Loucy (cell line): ENCODE measurements around the gene PDXP.

Experiments used
- H2AFZ ChIP-seq: fragments of 200-600 bp; sonication (generic); 2 replicates; pipeline ENCODE4 v1.6.0; 2016; ENCODE audit warnings: antibody characterized with exemption, mild to moderate bottlenecking, low read length, moderate library complexity
- H3F3A ChIP-seq: fragments of 200-600 bp; 2 replicates; pipeline ENCODE4 v1.6.0; 2016; ENCODE audit warnings: antibody characterized with exemption, low read depth, mild to moderate bottlenecking
- H3K27me3 ChIP-seq: fragments of 200-600 bp; sonication (generic); 2 replicates; pipeline ENCODE4 v1.6.1; 2014; ENCODE audit warnings: low read length, mild to moderate bottlenecking; ENCODE audit not compliant: insufficient read depth, poor library complexity, severe bottlenecking
- H3K36me3 ChIP-seq: fragments of 200-600 bp; sonication (generic); 2 replicates; pipeline ENCODE4 v1.6.1; 2016; ENCODE audit warnings: low read length; ENCODE audit not compliant: insufficient read depth
- H3K4me1 ChIP-seq: fragments of 200-600 bp; sonication (generic); 2 replicates; pipeline ENCODE4 v1.5.1; 2014; ENCODE audit warnings: low read length, mild to moderate bottlenecking; ENCODE audit not compliant: insufficient read depth, poor library complexity, severe bottlenecking
- H3K4me2 ChIP-seq: fragments of 200-600 bp; sonication (generic); 2 replicates; pipeline ENCODE4 v1.6.0; 2014; ENCODE audit warnings: antibody characterized with exemption, low read length, low read depth, mild to moderate bottlenecking; ENCODE audit not compliant: poor library complexity, severe bottlenecking
- H3K4me3 ChIP-seq: fragments of 200-600 bp; sonication (generic); 2 replicates; pipeline ENCODE4 v1.5.1; 2014; ENCODE audit warnings: low read length, mild to moderate bottlenecking, mixed read lengths; ENCODE audit not compliant: poor library complexity, severe bottlenecking
- H3K79me2 ChIP-seq: fragments of 200-600 bp; sonication (generic); 2 replicates; pipeline ENCODE4 v1.6.1; 2014; ENCODE audit warnings: low read length; ENCODE audit not compliant: insufficient read depth
- H3K9ac ChIP-seq: fragments of 200-600 bp; sonication (generic); 2 replicates; pipeline ENCODE4 v1.6.0; 2014; ENCODE audit warnings: mild to moderate bottlenecking, low read depth, low read length, moderate library complexity; ENCODE audit not compliant: poor library complexity, severe bottlenecking
- H3K9me2 ChIP-seq: fragments of 200-600 bp; sonication (generic); replicated peaks from 2 replicates; pipeline ENCODE4 v1.6.1; 2016; ENCODE audit warnings: low read depth, low read length, mixed read lengths
- H3K9me3 ChIP-seq: fragments of 200-600 bp; sonication (generic); 2 replicates; pipeline ENCODE4 v1.6.1; 2014; ENCODE audit warnings: mild to moderate bottlenecking, antibody characterized with exemption, low read length, low read depth; ENCODE audit not compliant: insufficient read depth
- H4K20me1 ChIP-seq: fragments of 200-600 bp; sonication (generic); 2 replicates; pipeline ENCODE4 v1.6.0; 2014; ENCODE audit warnings: antibody characterized with exemption, low read length, mild to moderate bottlenecking; ENCODE audit not compliant: insufficient read depth, poor library complexity, severe bottlenecking
- EZH2phosphoT487 ChIP-seq: fragments of 200-600 bp; IDR thresholded peaks from 2 replicates; pipeline ENCODE4 v1.6.1; 2018; ENCODE audit warnings: antibody characterized with exemption, mild to moderate bottlenecking, moderate library complexity, borderline replicate concordance
- TF ChIP-seq, protein P1 (sequence below): fragments of 200-600 bp; sonication (generic); conservative IDR thresholded peaks from 2 replicates; pipeline ENCODE4 v1.5.1; 2014; ENCODE audit warnings: mild to moderate bottlenecking, antibody characterized with exemption, low read length

The PDXP gene

DNA sequence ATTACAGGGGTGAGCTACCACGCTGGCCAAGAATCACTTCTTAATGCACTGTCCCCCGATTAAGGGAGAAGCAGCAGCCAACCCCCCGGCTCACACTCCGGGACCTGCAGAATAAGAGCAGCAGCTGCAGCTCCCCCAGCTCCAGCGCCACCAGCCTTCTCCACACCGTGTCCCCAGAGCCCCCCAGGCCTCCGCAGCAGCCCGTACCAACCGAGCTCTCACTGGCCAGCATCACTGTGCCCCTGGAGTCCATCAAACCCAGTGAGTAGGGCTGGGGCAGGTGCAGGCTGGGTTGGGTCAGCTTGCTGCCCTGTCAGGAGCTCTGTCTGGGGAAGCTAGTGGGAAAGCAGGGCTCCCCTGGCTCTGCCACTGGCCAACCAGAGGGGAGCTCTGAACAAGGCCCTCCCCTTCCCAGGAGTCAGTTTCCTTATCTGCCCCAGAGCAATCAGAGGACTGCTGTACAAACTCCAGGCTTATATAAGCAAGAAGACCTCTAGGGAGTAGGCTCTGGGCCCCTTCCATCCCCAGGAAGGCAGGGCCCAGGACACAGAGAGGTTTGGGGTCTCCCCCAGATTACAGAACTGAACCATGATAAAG is 27.6 kb upstream of the PDXP start:
- Histone ChIP-seq H3K4me3 (no peak overlapping the region), H3K9me2 (no peaks in the 10 kb centered on the region), H3K79me2 (0 out of 2 replicates have a peak, but pooled peaks cover 5% of the 10 kb centered on the region), H4K20me1 (no peaks in the 10 kb centered on the region), H3K9ac (no peak overlapping the region), H3K9me3 (no peaks in the 10 kb centered on the region), H3K36me3 (no peaks in the 10 kb centered on the region), H3K4me1 (peaks cover 65% of the 10 kb centered on the region), H3K4me2 (no peak overlapping the region), H2AFZ (no peak overlapping the region), H3K27me3 (no peaks in the 10 kb centered on the region), H3F3A (peaks cover 12% of the 10 kb centered on the region; the same call in 1 of the 2 replicates)
- TF ChIP-seq, protein P1, sequence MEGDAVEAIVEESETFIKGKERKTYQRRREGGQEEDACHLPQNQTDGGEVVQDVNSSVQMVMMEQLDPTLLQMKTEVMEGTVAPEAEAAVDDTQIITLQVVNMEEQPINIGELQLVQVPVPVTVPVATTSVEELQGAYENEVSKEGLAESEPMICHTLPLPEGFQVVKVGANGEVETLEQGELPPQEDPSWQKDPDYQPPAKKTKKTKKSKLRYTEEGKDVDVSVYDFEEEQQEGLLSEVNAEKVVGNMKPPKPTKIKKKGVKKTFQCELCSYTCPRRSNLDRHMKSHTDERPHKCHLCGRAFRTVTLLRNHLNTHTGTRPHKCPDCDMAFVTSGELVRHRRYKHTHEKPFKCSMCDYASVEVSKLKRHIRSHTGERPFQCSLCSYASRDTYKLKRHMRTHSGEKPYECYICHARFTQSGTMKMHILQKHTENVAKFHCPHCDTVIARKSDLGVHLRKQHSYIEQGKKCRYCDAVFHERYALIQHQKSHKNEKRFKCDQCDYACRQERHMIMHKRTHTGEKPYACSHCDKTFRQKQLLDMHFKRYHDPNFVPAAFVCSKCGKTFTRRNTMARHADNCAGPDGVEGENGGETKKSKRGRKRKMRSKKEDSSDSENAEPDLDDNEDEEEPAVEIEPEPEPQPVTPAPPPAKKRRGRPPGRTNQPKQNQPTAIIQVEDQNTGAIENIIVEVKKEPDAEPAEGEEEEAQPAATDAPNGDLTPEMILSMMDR: no peak
- no peak for TF ChIP-seq EZH2phosphoT487

DNA sequence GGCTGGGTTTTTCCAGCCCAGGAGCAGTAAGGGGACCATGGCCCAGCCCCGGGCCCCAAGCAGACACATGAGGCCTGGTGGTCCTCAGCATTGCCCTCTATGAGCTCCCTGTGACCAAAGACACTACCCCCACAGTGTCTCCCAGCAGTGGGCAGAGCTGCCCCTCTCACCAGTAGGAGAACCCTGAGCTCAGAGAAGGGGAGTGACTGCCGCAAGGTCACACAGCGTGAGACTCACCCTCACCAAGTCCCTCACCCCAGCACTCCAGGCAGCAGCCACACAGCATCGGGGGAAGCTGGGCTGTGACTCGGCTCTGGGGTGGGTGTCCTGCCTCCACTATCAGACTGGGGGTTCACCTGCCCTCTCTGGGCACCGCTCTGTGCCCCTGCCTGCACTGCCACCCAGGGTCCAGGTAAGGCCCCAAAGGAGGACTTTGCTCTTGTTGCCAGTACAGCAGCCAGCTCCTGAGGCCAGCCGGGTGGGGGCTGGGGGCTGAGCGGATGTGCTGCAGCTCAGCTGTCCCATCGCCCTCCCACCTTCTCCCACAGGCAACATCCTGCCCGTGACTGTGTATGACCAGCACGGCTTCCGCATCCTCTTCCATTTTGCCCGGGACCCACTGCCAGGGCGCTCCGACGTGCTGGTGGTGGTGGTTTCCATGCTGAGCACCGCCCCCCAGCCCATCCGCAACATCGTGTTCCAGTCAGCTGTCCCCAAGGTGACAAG is 26.9 kb upstream of the PDXP start:
- no peaks in the 10 kb centered on the region for H3K9me2 ChIP-seq
- no peaks in the 10 kb centered on the region for H3K9me3 ChIP-seq
- no peak overlapping the region for H3K9ac ChIP-seq
- H3K4me2 ChIP-seq: no peak overlapping the region
- H3F3A ChIP-seq: peaks cover 12% of the 10 kb centered on the region; the same call in 1 of the 2 replicates
- no peaks in the 10 kb centered on the region for H4K20me1 ChIP-seq
- H3K27me3 ChIP-seq: no peaks in the 10 kb centered on the region
- no peak overlapping the region for H2AFZ ChIP-seq
- H3K4me3 ChIP-seq: no peak overlapping the region
- 0 out of 2 replicates have a peak, but pooled peaks cover 5% of the 10 kb centered on the region for H3K79me2 ChIP-seq
- H3K36me3 ChIP-seq: no peaks in the 10 kb centered on the region
- peaks cover 66% of the 10 kb centered on the region for H3K4me1 ChIP-seq
- TF ChIP-seq, protein P1: no peak
- TF ChIP-seq EZH2phosphoT487: no peak

DNA sequence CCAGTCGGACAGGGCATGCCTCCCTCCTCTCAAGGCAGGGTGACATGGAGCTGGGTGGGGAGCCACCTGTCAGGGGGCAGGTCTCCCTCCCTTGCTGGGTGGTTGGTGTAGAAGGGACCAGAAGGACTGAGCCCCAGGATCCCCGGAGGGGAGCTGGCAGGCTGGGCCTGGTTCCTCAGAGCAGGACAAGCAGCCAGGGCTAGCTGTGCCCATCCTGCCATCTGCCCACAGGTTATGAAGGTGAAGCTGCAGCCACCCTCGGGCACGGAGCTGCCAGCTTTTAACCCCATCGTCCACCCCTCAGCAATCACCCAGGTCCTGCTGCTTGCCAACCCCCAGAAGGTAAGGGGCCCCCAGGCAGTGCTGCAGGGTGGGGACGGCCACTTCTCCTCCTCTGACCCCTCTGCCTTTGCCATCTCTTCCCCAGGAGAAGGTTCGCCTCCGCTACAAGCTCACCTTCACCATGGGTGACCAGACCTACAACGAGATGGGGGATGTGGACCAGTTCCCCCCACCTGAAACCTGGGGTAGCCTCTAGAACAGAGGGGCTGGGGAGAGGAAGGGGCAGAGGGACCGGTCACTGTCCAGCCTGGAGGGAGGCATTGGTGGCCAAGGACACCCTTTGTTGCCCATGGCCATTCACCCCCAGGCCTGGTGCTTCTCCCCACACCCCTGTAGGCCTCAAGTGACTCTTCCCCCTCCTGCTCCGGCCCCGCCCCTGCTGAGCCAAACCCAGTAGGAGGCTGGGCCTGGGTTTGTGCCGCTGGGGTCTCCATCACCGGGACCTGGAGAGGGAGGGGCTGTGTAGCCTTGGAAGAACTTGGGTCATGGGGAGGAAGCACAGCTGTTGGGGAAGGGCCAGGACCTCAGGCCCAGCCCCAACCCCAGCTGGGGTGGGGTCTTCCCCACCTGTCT is 26.1 kb upstream of the PDXP start:
- Histone ChIP-seq H3K79me2 (0 out of 2 replicates have a peak, but pooled peaks cover 5% of the 10 kb centered on the region), H4K20me1 (no peaks in the 10 kb centered on the region), H3K27me3 (no peaks in the 10 kb centered on the region), H2AFZ (no peak overlapping the region), H3K9ac (peak overlapping the region; percentile 68), H3K9me3 (no peaks in the 10 kb centered on the region), H3K9me2 (no peaks in the 10 kb centered on the region), H3K4me2 (peak overlapping the region; percentile 84), H3K4me3 (no peak overlapping the region), H3K4me1 (peaks cover 66% of the 10 kb centered on the region), H3K36me3 (no peaks in the 10 kb centered on the region), H3F3A (peaks cover 14% of the 10 kb centered on the region)
- TF ChIP-seq, protein P1: no peak
